ENCODE results near the gene MARCHF3.
"Not testable (repeated sequence)": the region's sequence is repeated elsewhere in the genome, so short reads cannot be mapped to it uniquely, and the experiment has no call there.

The MARCHF3 gene

DNA sequence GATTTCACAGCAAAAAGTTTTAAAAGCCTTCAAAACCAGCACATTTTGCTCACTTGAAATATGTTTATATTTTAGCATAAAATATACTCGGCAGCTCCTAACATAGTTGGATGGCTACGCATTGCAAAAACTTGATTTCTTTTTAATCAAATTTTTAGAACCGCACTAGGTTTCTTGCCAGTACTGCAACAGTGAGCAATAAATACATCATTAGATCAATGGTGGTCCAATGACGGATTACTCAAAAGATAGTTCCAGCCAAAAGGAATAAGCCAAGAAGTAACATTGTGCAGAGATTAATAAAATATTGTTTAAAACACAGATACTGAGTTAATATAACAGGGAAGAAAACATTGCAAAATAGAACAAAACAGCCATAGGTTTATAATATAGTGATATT, 5.5 kb downstream of the MARCHF3 start:
- TF ChIP-seq, protein P1, sequence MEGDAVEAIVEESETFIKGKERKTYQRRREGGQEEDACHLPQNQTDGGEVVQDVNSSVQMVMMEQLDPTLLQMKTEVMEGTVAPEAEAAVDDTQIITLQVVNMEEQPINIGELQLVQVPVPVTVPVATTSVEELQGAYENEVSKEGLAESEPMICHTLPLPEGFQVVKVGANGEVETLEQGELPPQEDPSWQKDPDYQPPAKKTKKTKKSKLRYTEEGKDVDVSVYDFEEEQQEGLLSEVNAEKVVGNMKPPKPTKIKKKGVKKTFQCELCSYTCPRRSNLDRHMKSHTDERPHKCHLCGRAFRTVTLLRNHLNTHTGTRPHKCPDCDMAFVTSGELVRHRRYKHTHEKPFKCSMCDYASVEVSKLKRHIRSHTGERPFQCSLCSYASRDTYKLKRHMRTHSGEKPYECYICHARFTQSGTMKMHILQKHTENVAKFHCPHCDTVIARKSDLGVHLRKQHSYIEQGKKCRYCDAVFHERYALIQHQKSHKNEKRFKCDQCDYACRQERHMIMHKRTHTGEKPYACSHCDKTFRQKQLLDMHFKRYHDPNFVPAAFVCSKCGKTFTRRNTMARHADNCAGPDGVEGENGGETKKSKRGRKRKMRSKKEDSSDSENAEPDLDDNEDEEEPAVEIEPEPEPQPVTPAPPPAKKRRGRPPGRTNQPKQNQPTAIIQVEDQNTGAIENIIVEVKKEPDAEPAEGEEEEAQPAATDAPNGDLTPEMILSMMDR (IDR thresholded peaks at IDR 0.05; ENCODE audit: borderline replicate concordance, insufficient read depth, low read depth, low read length): no peak
- no peak overlapping the region for H3K4me3 ChIP-seq (ENCODE audit: low read depth, low read length)

DNA sequence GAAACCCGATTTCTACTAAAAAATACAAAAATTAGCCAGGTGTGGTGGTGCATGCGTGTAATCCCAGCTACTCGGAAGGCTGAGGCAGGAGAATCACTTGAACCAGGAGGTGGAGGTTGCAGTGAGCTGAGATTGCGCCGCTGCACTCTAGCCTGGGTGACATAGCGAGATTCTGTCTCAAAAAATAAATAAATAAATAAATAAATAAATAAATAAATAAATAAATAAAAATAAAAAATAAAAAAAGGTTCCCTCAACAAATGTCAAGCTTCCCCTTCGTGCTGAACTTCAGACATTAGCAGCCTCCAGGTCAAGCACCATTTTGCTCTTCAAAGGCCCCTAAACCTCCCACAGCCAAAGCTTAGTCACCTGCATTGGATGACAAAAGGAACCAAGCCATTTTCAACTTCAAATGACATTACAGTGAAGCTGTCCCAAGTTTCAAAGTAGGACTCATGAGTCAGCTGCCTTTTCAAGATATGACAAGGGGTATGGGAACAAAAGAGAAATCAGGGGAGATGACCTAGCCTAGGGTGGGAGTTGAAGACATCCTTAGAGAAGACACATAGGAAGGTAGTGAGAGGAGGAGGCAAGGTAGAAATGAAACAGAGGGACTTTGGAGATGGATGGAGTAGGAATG, 6.7 kb downstream of the MARCHF3 start:
- not testable (repeated sequence) for H3K4me3 ChIP-seq (ENCODE audit: low read depth, low read length)

DNA sequence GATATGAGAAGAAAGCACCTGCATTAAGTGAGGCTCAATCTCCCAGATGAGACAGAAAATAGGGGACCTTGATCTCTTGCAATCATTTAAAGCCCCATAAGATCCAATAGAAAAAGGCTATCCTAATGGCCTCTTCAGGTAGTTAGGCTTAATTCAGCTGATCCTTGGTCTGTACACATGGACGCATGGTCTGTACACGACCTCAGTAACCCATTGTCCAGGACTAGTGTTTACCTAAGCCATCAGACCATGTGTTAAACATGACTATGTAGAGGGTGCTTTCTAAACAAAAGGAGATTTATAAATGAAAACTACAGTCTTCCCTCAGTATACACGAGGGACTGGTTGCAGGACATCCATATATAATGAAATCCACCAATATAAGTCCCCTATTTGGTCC, 7.5 kb downstream of the MARCHF3 start:
- no peak overlapping the region for H3K4me3 ChIP-seq (ENCODE audit: low read depth, low read length)
- TF ChIP-seq, protein P1 (IDR thresholded peaks at IDR 0.05; ENCODE audit: borderline replicate concordance, insufficient read depth, low read depth, low read length): no peak

DNA sequence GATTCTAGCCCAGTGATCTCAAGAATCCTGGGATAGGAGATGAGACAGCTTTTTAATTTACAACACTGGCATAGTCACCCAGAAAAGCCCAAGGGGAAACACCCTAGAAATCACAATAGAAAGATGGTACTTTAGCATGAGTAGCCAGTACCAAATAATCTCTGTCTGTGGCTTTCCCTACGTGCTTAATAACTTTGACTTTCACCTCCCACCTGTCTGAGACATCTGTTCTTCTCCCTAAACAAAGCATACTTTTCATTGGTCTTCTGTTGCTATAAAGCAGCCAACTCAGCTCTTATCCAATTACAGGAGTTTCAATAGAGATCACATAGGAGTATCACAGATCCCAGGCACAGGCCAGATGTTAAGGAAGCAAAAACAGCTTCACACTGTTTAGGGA, 10.4 kb downstream of the MARCHF3 start:
- H3K4me3 ChIP-seq (ENCODE audit: low read depth, low read length): no peak overlapping the region
- TF ChIP-seq, protein P1 (IDR thresholded peaks at IDR 0.05; ENCODE audit: borderline replicate concordance, insufficient read depth, low read depth, low read length): no peak

DNA sequence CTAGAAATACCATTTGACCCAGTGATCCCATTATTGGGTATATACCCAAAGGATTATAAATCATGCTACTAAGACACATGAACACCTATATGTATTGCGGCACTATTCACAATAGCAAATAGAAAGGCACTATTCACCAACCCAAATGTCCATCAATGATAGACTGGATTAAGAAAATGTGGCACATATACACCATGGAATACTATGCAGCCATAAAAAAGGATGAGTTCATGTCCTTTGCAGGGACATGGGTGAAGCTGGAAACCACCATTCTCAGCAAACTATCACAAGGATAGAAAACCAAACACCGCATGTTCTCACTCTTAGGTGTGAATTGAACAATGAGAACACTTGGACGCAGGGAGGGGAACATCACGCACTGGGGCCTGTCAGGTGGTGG, 13.6 kb downstream of the MARCHF3 start:
- not testable (repeated sequence) for H3K4me3 ChIP-seq (ENCODE audit: low read depth, low read length)

DNA sequence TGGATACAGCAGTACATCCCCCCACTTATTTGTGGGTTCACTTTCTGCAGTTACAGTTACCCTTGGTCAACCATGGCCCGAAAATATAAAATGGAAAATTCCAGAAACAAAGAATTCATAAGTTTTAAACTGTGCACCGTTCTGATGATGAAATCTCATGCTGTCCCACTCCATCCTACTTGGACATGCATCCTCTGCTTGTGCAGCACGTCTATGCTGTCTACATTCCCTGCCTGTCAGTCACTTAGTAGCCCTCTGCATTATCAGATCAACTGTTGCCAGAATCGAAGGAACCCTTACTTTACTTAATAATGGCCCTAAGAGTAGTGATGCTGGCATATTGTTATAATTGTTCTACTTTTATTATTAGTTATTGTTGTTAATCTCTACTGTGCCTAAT, 14.6 kb downstream of the MARCHF3 start:
- TF ChIP-seq, protein P1 (IDR thresholded peaks at IDR 0.05; ENCODE audit: borderline replicate concordance, insufficient read depth, low read depth, low read length): no peak
- H3K4me3 ChIP-seq (ENCODE audit: low read depth, low read length): no peak overlapping the region

DNA sequence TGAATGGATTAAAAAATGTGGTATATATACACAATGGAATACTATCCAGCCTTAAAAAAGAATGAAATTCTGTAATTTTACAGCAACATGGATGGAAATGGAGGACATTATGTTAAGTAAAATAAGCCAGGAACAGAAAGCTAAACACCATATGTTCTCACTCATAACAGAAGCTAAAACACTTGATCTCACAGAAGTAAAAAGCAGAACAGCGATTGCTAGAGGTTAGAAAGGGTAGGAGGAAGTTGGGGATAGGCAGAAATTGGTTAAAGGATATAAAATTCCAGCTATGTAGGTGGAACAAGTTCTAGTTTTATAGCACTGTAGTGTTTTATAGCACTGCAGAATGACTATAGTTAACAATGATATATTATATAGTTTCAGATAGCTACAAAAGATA, 15.8 kb downstream of the MARCHF3 start:
- TF ChIP-seq, protein P1 (IDR thresholded peaks at IDR 0.05; ENCODE audit: borderline replicate concordance, insufficient read depth, low read depth, low read length): no peak
- H3K4me3 ChIP-seq (ENCODE audit: low read depth, low read length): no peak overlapping the region

DNA sequence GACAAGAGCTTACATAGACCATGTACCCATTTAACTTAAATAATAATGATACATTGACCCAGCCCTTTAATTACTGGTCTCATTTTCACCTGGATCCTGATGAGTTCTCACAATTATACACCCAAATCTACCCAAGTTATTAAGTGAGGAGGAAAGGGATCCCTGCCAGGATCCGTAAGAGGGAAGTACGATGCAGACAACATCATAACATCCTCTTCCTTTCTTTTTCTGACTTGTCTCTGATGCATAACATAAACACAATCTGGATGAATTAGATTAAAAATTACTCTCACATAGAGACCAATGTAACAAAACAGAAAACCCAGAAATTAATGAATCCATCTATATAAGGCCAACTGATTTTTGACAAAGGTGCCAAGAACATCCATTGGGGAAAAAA, 17.0 kb downstream of the MARCHF3 start:
- TF ChIP-seq, protein P1 (IDR thresholded peaks at IDR 0.05; ENCODE audit: borderline replicate concordance, insufficient read depth, low read depth, low read length): no peak
- H3K4me3 ChIP-seq (ENCODE audit: low read depth, low read length): no peak overlapping the region

Data from GM12875 (cell line).